T1000 (cell line): ENCODE data around the gene CFTR.
"Not testable (repeated sequence)": the region's sequence is repeated elsewhere in the genome, so short reads cannot be mapped to it uniquely, and the experiment has no call there.

Source experiments
- DNase-seq: peaks from one replicate; lab custom pipeline; 2025; ENCODE audit warnings: mixed read lengths; lab: John Stamatoyannopoulos, UW

CFTR gene

GRCh38 chr7:117495308-117495707 lies 15.5 kb downstream of the CFTR start:
- DNase-seq, result no peak

- DNase-seq, result no peak
Measured at GRCh38 chr7:117502331-117502730, 22.5 kb downstream of the CFTR start.

- no peak for DNase-seq
Measured at GRCh38 chr7:117505238-117505637, 25.4 kb downstream of the CFTR start.

- no peak for DNase-seq
Measured at GRCh38 chr7:117508676-117509075, 28.9 kb downstream of the CFTR start.

- DNase-seq, result not testable (repeated sequence)
Measured at GRCh38 chr7:117517194-117517593, 37.4 kb downstream of the CFTR start.

GRCh38 chr7:117530390-117530789 lies 50.6 kb downstream of the CFTR start:
- DNase-seq, result no peak

GRCh38 chr7:117531595-117532244 lies 51.9 kb downstream of the CFTR start:
- no peak for DNase-seq

GRCh38 chr7:117538053-117538452 lies 58.2 kb downstream of the CFTR start:
- no peak for DNase-seq

- DNase-seq, result no peak
Measured at GRCh38 chr7:117544061-117544460, 64.2 kb downstream of the CFTR start.

GRCh38 chr7:117548035-117548434 lies 68.2 kb downstream of the CFTR start:
- no peak for DNase-seq

- DNase-seq, result no peak
Measured at GRCh38 chr7:117550625-117551024, 70.8 kb downstream of the CFTR start.

GRCh38 chr7:117552660-117553059 lies 72.8 kb downstream of the CFTR start:
- DNase-seq, result no peak

- no peak for DNase-seq
Measured at GRCh38 chr7:117555260-117555659, 75.4 kb downstream of the CFTR start.

- no peak for DNase-seq
Measured at GRCh38 chr7:117559391-117559790, 79.6 kb downstream of the CFTR start.

GRCh38 chr7:117560030-117560429 lies 80.2 kb downstream of the CFTR start:
- DNase-seq, result no peak

GRCh38 chr7:117562759-117563158 lies 82.9 kb downstream of the CFTR start:
- no peak for DNase-seq

- no peak for DNase-seq
Measured at GRCh38 chr7:117564080-117564479, 84.3 kb downstream of the CFTR start.

- DNase-seq, result no peak
Measured at GRCh38 chr7:117564627-117565026, 84.8 kb downstream of the CFTR start.

GRCh38 chr7:117565226-117565625 lies 85.4 kb downstream of the CFTR start:
- no peak for DNase-seq

GRCh38 chr7:117567781-117568180 lies 88.0 kb downstream of the CFTR start:
- no peak for DNase-seq

GRCh38 chr7:117572856-117573620 lies 93.2 kb downstream of the CFTR start:
- no peak for DNase-seq

GRCh38 chr7:117581424-117581823 lies 101.6 kb downstream of the CFTR start:
- no peak for DNase-seq

GRCh38 chr7:117582219-117582704 lies 102.4 kb downstream of the CFTR start:
- DNase-seq, result peak; percentile 68
